Liver (tissue), 3 donors: ENCODE data around the gene CCDC15.

Experiments used
- CTCF ChIP-seq: fragments of 150-350 bp; IDR thresholded peaks from 2 replicates; pipeline ENCODE4 v1.5.1; 2017; ENCODE audit warnings: improper control_type of control experiment, low read depth, low read length; ENCODE audit not compliant: missing input control
- EGR1 ChIP-seq, 2 donors: IDR thresholded peaks; 2 replicates each; pipeline ENCODE4 v1.6.1; 2016 to 2018; ENCODE audit warnings: antibody characterized with exemption in 2 of 2, low read depth in 2 of 2
- GABPA ChIP-seq, 2 donors: IDR thresholded peaks in 1 of 2; conservative IDR thresholded peaks in 1 of 2; 2 replicates each; pipeline ENCODE4 v1.6.1; 2016; ENCODE audit warnings: antibody characterized with exemption in 2 of 2, mild to moderate bottlenecking in 1 of 2, moderate library complexity in 1 of 2
- MAX ChIP-seq: IDR thresholded peaks from 2 replicates; pipeline ENCODE4 v1.6.1; 2016; ENCODE audit warnings: antibody characterized with exemption
- SP1 ChIP-seq: IDR thresholded peaks from 2 replicates; pipeline ENCODE4 v1.6.1; 2018; ENCODE audit warnings: antibody characterized with exemption, mild to moderate bottlenecking
- YY1 ChIP-seq: IDR thresholded peaks from 2 replicates; pipeline ENCODE4 v1.6.1; 2016; ENCODE audit warnings: antibody characterized with exemption, mild to moderate bottlenecking
- ZBTB33 ChIP-seq: IDR thresholded peaks from 2 replicates; pipeline ENCODE4 v1.6.1; 2016; ENCODE audit warnings: antibody characterized with exemption
- donor health status: healthy.
- donor health status: healthy.

GRCh38 chr11:125083312-125084056 lies 129.5 kb downstream of the CCDC15 start:
- TF ChIP-seq CTCF, result no peak
- TF ChIP-seq GABPA (IDR thresholded peaks at IDR 0.05 in 1 of 2, conservative IDR thresholded peaks at IDR 0.05 in 1 of 2), result no peak
- TF ChIP-seq ZBTB33, result no peak
- no peak for TF ChIP-seq MAX
- no peak for TF ChIP-seq YY1
- no peak for TF ChIP-seq EGR1 (IDR thresholded peaks at IDR 0.05; ENCODE audit: low read depth in 2 of 2)
- no peak for TF ChIP-seq SP1
